IMR-90 (cell line): ENCODE results near the gene MINK1. TPM values are rescaled to one million over a fixed set of nuclear protein-coding genes. Genes with fewer than 3 reads are reported as not detected.

Experiments
- ATAC-seq: fragments of 200-7000 bp; cut with Tn5 transposase; 2 replicates; pipeline ENCODE4 v1.9.1; 2020; ENCODE audit warnings: low read depth, mild to moderate bottlenecking, moderate library complexity
- BruUV-seq: library from RNA; stranded (reverse); fragments of 400-500 nt; replicated peaks from 2 replicates; lab custom pipeline; 2021; lab: Mats Ljungman, UMichigan
- CTCF ChIA-PET: fragments of 300-600 bp; formaldehyde crosslinking; extraction: SDS; loops from one replicate; lab custom pipeline; 2021; ENCODE audit warnings: antibody characterized with exemption; lab: Yijun Ruan, JAX
- POLR2A ChIA-PET: fragments of 300-600 bp; sonication (Branson Sonifier 250); formaldehyde crosslinking; loops from one replicate; lab custom pipeline; 2022; ENCODE audit warnings: antibody characterized with exemption; ENCODE audit not compliant: unreplicated experiment; lab: Charles Lee
- DNase-seq: peaks from one replicate; pipeline ENCODE4 v3.0.0; 2013
- H2AFZ ChIP-seq: replicated peaks from 2 replicates; pipeline ENCODE3; 2013; ENCODE audit warnings: low read length, mild to moderate bottlenecking; ENCODE audit not compliant: poor library complexity
- H2AK5ac ChIP-seq: 2 replicates; pipeline ENCODE4 v1.6.1; 2013; ENCODE audit warnings: low read depth, low read length, inconsistent platforms
- H2AK9ac ChIP-seq: replicated peaks from 2 replicates; pipeline ENCODE3; 2013; ENCODE audit warnings: mild to moderate bottlenecking, low read depth, low read length, moderate library complexity; ENCODE audit not compliant: poor library complexity
- H2BK120ac ChIP-seq: 2 replicates; pipeline ENCODE4 v1.6.1; 2013; ENCODE audit warnings: low read depth, low read length, inconsistent platforms
- H2BK15ac ChIP-seq: 3 replicates; pipeline ENCODE4 v1.6.1; 2013; ENCODE audit warnings: low read depth, low read length, inconsistent platforms
- H2BK20ac ChIP-seq: 2 replicates; pipeline ENCODE4 v1.6.1; 2013; ENCODE audit warnings: low read depth, mild to moderate bottlenecking, inconsistent platforms, low read length, moderate library complexity
- H2BK5ac ChIP-seq: 2 replicates; pipeline ENCODE4 v1.6.1; 2013; ENCODE audit warnings: mild to moderate bottlenecking, low read depth, low read length, inconsistent platforms; ENCODE audit not compliant: poor library complexity, severe bottlenecking
- H3K14ac ChIP-seq: replicated peaks from 2 replicates; pipeline ENCODE4 v1.6.1; 2013; ENCODE audit warnings: low read depth, low read length, inconsistent platforms
- H3K18ac ChIP-seq: 2 replicates; pipeline ENCODE4 v1.6.1; 2013; ENCODE audit warnings: low read depth, low read length, control low read depth
- H3K23ac ChIP-seq: 2 replicates; pipeline ENCODE4 v1.6.1; 2013; ENCODE audit warnings: low read depth, low read length, inconsistent platforms
- H3K27ac ChIP-seq: 2 replicates; pipeline ENCODE4 v1.5.1; 2013; ENCODE audit warnings: mild to moderate bottlenecking, control low read depth, low read length; ENCODE audit not compliant: insufficient read depth
- H3K27me3 ChIP-seq: 2 replicates; pipeline ENCODE4 v1.6.1; 2013; ENCODE audit warnings: low read length; ENCODE audit not compliant: control insufficient read depth, insufficient read depth
- H3K36me3 ChIP-seq: 2 replicates; pipeline ENCODE4 v1.6.1; 2013; ENCODE audit warnings: low read length, mixed read lengths; ENCODE audit not compliant: control insufficient read depth, insufficient read depth
- H3K4ac ChIP-seq: 2 replicates; pipeline ENCODE4 v1.6.1; 2013; ENCODE audit warnings: low read depth, low read length, inconsistent platforms
- H3K4me1 ChIP-seq: 2 replicates; pipeline ENCODE4 v1.6.1; 2013; ENCODE audit warnings: low read length, mixed read lengths; ENCODE audit not compliant: control insufficient read depth, insufficient read depth
- H3K4me2 ChIP-seq: 2 replicates; pipeline ENCODE4 v1.6.1; 2013; ENCODE audit warnings: low read depth, mild to moderate bottlenecking, control low read depth, low read length, moderate library complexity
- H3K4me3 ChIP-seq: 2 replicates; pipeline ENCODE4 v1.5.1; 2013; ENCODE audit warnings: low read depth, mild to moderate bottlenecking, control low read depth, low read length, moderate library complexity; ENCODE audit not compliant: insufficient read depth
- H3K56ac ChIP-seq: 2 replicates; pipeline ENCODE4 v1.6.1; 2013; ENCODE audit warnings: low read length, inconsistent platforms; ENCODE audit not compliant: insufficient read depth; ENCODE audit errors: extremely low read depth
- H3K79me1 ChIP-seq, 2 experiments: 2 replicates each; pipeline ENCODE4 v1.6.1; 2013; ENCODE audit warnings: low read length in 2 of 2, inconsistent platforms in 1 of 2, low read depth in 1 of 2
- H3K9ac ChIP-seq: 2 replicates; pipeline ENCODE4 v1.6.1; 2013; ENCODE audit warnings: low read depth, low read length, control low read depth
- H3K9me1 ChIP-seq: 2 replicates; pipeline ENCODE4 v1.6.1; 2013; ENCODE audit warnings: low read length, inconsistent platforms; ENCODE audit not compliant: insufficient read depth
- H3K9me3 ChIP-seq: 2 replicates; pipeline ENCODE4 v1.6.1; 2013; ENCODE audit warnings: low read length; ENCODE audit not compliant: control insufficient read depth, insufficient read depth
- H4K20me1 ChIP-seq: 2 replicates; pipeline ENCODE4 v1.6.1; 2013; ENCODE audit warnings: low read length, inconsistent platforms; ENCODE audit not compliant: insufficient read depth
- H4K5ac ChIP-seq: 2 replicates; pipeline ENCODE4 v1.6.1; 2013; ENCODE audit warnings: mild to moderate bottlenecking, low read depth, low read length, control low read depth
- H4K8ac ChIP-seq, 2 experiments: 2 replicates each; pipeline ENCODE4 v1.6.1; 2013; ENCODE audit warnings: low read depth in 2 of 2, low read length in 2 of 2, control low read depth in 1 of 2, inconsistent platforms in 1 of 2
- H4K91ac ChIP-seq: 2 replicates; pipeline ENCODE4 v1.6.1; 2013; ENCODE audit warnings: low read depth, low read length, inconsistent platforms; ENCODE audit not compliant: insufficient read depth
- BHLHE40 ChIP-seq: fragments of 150-350 bp; IDR thresholded peaks from 2 replicates; pipeline ENCODE4 v1.6.1; 2016; ENCODE audit warnings: mild to moderate bottlenecking, low read depth, low read length
- FOS ChIP-seq: fragments of 150-350 bp; IDR thresholded peaks from 2 replicates; pipeline ENCODE4 v1.6.1; 2016; ENCODE audit warnings: low read depth, low read length
- MAFK ChIP-seq: IDR thresholded peaks from 2 replicates; pipeline ENCODE4 v1.6.1; 2012; ENCODE audit warnings: low read depth, low read length, improper control_type of control experiment
- SMC3 ChIP-seq: fragments of 150-350 bp; IDR thresholded peaks from 2 replicates; pipeline ENCODE4 v1.6.1; 2016; ENCODE audit warnings: low read depth, mild to moderate bottlenecking, antibody characterized with exemption, low read length, moderate library complexity
- whole genome bisulfite sequencing, 2 experiments: methylation state at CpG; one replicate each; pipeline versions ENCODE4 v1.1.5 to v1.1.7; 2013; ENCODE audit warnings: missing lambda C conversion rate in 2 of 2; ENCODE audit not compliant: insufficient read length in 1 of 2; ENCODE audit errors: extremely low coverage in 2 of 2; 5-methylcytosine and 5-hydroxymethylcytosine counted together
- dilution Hi-C: fragments of 300-500 bp; cut with HindIII; formaldehyde crosslinking; loops from one replicate; pipeline ENCODE4 v1.14.3; 2018; ENCODE audit warnings: low sequenced_read_pairs; ENCODE audit not compliant: unreplicated experiment
- in situ Hi-C: fragments of 300-500 bp; cut with MboI; formaldehyde crosslinking; loops from 3 replicates; pipeline ENCODE4 v1.14.3; 2019; ENCODE audit warnings: low sequenced_read_pairs, inconsistent platforms, mixed read lengths
- intact Hi-C: fragments of 100-400 bp; cut with micrococcal nuclease; formaldehyde crosslinking; loops from 2 replicates; pipeline ENCODE4 v1.10.0; 2022
- polyA plus RNA-seq, 3 experiments: library from polyadenylated mRNA; depleted of rRNA; stranded (reverse); fragments of >200 nt; gene quantifications; 2 replicates each; pipeline ENCODE4 v1.2.3, GENCODE V29; 2012; ENCODE audit warnings: low replicate concordance in 1 of 3
- total RNA-seq: library from RNA; depleted of rRNA; stranded (reverse); fragments of >200 nt; gene quantifications from 2 replicates; pipeline ENCODE4 v1.2.3, GENCODE V29; 2012
- TF ChIP-seq, protein P1 (sequence below): fragments of 150-350 bp; IDR thresholded peaks from 2 replicates; pipeline ENCODE4 v1.6.1; 2017; ENCODE audit warnings: mild to moderate bottlenecking, antibody characterized with exemption, low read length, low read depth

MINK1 gene
- total and polyA plus RNA-seq, 2 of the 4 experiments (the other 2 are of a cell fraction) = 12.2 to 40.9 TPM

DNA sequence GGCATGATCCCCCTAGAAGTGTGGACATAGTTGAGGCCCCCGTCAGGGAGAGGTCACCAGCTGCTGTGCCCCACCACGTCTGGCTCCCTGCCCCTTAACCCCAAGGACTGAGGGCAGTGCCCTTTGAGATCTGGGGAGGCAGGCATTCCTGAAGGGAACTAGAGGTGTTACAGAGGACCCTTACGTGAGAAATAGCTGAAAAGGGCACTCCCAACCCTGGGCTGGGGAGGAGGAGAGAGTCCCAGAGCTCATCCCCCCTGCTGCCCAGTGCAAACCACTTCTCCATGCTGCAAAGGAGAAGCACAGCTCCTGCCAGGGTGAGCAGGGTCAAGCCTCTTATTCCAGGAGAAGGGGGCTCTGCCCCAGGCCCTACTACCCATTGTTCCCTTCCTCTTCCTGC lies 10.3 kb upstream of the MINK1 start:
- Histone ChIP-seq H3K4me3 (no peak overlapping the region), H3K4me2 (no peak overlapping the region), H2BK20ac (no peak overlapping the region), H2BK15ac (no peak overlapping the region), H3K9me1 (no peaks in the 10 kb centered on the region), H3K56ac (no peak overlapping the region), H3K27ac (no peak overlapping the region), H3K36me3 (peaks cover 31% of the 10 kb centered on the region), H4K8ac (no peak overlapping the region), H3K23ac (no peak overlapping the region), H4K91ac (no peak overlapping the region), H4K20me1 (no peaks in the 10 kb centered on the region), H3K4ac (no peak overlapping the region), H3K27me3 (no peaks in the 10 kb centered on the region), H2AFZ (no peak overlapping the region), H3K4me1 (no peaks in the 10 kb centered on the region), H2BK5ac (no peak overlapping the region), H2AK9ac (no peak overlapping the region), H3K9me3 (no peaks in the 10 kb centered on the region), H3K18ac (no peak overlapping the region), H3K9ac (no peak overlapping the region), H3K14ac (no peak overlapping the region), H3K79me1 (no peaks in the 10 kb centered on the region), H4K5ac (no peak overlapping the region), H2BK120ac (no peak overlapping the region), H2AK5ac (no peak overlapping the region)
- BruUV-seq = no TSS peak
- POLR2A ChIA-PET = interaction anchor here (0.6 kb wide), 1 partner anchor 14 kb away, joined by 3 read pairs; no protein-coding TSS in a partner anchor
- in situ Hi-C loops (no loop called here), intact Hi-C loops (no loop called here), dilution Hi-C loops (no loop called here)
- ATAC-seq (no peak), DNase-seq (no peak)
- TF ChIP-seq BHLHE40 (no peak), FOS (no peak), SMC3 (no peak), MAFK (no peak)
- TF ChIP-seq, protein P1, sequence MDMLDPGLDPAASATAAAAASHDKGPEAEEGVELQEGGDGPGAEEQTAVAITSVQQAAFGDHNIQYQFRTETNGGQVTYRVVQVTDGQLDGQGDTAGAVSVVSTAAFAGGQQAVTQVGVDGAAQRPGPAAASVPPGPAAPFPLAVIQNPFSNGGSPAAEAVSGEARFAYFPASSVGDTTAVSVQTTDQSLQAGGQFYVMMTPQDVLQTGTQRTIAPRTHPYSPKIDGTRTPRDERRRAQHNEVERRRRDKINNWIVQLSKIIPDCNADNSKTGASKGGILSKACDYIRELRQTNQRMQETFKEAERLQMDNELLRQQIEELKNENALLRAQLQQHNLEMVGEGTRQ = no peak
- WGBS, 2 experiments = no CpG with 5 or more reads among the region's 3 CpGs
- CTCF ChIA-PET = no interaction called here
